HG03378 (cell line): ENCODE results near the gene UGDH.

ENCODE experiments used
- ATAC-seq: cut with Tn5 transposase; IDR thresholded peaks from one replicate; pipeline ENCODE4 v1.9.1; 2021; ENCODE audit warnings: mild to moderate bottlenecking, moderate library complexity; ENCODE audit not compliant: unreplicated experiment

The UGDH gene

DNA sequence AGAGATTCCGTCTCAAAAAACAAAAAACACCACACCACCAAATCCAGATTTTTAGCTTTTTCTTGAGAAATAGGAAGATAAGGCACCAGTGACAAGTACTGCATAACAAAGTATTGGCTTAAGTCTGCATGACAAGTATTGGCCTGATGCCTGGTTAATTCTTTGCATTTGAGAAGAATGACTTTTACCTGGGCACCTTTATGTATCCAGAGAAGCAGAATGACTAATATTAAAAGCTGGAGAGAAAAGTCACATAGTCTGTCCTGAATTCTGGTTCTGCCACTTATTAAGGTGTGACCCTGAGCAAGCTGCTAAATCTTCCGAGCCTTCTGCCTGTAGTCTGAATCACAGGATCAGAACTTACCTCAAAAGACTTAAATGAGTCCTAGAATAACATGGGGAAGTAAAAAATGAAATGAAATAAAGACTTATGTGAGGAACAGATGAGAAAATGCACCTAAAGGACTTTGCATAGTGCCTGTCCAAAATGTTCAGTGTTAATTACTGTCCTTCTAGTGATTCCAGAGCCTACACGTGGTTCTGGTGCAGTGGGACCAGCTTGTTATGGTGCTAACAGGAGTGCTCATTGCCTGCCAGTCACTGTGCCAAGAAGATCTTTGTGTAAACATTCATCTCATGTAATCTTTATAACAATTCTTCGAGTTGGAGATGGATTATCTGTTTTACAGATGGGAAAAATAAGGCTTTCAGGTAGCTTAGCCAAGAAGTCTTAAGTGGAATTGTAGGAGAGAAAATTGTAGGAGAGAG, 31.6 kb downstream of the UGDH start:
- no peak for ATAC-seq

DNA sequence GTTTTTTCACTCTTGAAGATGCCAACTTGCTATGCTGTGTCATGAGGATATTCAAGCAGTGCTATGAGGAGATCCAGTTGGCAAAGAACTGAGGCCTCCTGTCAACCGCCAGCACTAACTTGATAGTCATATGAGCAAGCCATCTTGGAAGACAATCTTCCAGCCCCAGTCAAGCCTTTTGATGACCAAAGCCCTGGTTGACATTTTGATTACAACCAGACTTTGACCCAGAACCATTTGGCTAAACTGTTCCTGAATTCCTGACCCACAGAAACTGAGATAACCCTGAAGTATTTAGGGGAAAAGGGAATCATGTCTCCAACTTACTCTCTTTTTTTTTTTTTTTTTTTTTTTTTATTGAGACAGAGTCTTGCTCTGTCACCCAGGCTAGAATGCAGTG, 32.9 kb downstream of the UGDH start:
- ATAC-seq = no peak

DNA sequence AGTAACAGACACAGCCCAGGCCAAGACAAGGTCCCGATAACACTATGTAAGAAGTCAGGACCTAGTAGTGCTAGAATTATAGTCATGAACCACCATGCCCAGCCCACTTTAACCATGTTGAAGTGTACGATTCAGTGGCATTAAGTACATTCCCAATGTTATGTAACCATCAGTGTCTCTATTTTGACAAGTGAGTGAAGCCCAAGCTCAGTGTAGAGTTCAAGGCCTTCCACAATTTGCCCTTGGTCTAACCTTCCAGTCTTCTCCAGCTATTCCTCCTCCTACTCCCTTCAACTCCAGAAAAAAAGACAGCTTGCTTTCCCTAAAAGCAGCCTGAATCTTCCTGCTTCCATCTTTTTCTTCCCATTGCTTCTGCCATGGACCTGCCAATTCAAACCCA, 36.9 kb downstream of the UGDH start:
- no peak for ATAC-seq

DNA sequence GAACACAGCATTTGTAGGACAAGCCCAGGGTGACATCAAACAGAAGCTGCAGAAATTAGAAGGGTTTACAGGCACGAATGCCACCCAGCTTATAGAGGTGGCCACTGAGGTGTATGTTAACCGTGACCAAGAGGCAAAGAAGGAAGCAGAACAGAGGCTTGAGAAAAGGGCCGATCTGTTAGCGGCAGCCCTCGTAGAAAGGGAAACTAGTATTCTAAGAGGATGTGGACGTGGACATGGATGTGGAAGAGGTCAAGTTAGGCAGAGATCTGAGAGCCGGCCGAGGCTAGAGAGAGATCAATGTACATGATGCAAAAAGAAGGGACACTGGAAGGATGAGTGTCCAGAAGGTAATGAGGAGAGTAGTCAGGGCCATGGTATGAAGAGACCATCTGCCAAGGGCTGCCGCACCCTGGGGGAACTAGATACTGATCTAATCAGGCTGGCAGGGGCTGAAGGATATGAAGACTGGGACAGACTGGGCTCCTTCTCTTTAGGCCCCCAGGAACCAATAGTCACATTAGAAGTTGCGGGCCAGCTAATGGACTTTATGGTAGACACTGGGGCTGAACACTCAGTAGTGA, 40.9 kb downstream of the UGDH start:
- ATAC-seq = no peak

DNA sequence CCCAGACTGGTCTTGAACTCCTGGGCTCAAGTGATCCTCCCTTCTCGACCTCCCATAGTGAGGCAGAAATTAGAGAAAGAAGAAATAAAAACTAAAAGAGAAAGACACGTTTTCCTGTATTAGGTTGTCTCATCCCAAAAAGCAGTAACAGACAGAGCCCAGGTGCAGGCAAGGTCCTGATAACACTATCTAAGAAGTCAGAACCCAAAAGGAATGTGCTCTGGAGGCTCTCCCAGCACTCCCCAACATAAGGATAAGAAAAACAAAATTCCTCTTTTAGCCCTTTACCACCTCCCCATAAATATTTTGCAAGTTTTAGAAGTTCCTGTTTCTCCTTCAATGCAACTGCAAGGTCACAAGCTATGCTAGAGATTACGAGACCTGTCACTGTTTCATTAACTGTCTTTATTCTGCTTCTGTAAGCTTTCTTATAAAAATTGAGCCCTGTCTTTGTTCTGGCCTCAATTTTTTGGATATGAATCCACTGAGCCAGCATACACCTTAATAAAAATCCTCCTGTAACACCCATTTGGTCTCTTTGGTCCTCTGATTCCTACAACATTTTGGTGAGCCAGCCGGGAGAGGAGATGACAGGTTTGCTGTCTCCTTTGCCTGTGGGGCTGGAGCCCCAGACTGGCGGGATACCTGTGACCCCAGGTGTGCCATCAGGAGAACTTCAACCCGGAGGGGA, 42.5 kb downstream of the UGDH start:
- ATAC-seq = no peak

DNA sequence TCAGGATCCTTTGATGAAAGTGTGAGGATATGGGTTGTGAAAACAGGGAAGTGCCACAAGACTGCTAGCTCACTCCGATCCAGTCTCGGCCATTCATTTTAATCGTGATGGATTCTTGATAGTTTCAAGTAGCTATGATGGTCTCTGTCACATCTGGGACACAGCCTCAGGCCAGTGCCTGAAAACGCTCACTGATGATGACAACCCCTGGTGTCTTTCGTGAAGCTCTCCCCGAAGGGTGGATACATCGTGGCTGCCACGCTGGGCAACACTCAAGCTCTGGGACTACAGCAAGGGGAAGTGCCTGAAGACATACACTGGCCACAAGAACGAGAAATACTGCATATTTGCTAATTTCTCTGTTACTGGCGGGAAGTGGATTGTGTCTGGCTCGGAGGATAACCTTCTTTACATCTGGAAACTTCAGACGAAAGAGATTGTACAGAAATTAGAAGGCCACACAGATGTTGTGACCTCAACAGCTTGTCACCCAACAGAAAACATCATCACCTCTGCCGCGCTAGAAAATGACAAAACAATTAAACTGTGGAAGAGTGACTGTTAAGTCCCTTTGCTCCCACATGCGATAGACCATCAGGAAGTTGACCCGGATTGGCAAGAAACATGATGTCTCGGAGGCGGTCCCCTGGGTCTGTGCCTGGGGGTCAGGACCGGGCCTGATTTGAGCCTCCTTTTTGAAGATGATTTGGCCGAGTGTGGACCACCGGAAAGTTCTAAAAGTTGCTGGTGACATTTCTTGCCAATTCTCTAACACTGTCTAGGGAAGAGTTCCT, 46.1 kb downstream of the UGDH start:
- ATAC-seq = no peak

DNA sequence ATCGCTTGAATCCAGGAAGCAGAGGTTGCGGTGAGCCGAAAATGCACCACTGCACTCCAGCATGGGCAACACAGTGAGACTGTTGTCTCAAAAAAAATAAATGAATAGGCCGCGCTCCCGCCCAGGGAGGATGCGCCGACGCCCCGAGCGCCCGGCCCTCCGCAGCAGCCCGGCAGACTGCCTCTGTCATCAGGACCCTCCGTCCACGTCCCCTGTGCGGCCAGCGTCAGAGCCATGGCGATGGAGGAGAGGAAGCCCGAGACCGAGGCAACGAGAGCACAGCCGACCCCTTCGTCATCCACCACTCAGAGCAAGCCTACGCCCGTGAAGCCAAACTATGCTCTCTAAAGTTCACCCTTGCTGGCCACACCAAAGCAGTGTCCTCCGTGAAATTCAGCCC, 47.0 kb downstream of the UGDH start:
- ATAC-seq = no peak

DNA sequence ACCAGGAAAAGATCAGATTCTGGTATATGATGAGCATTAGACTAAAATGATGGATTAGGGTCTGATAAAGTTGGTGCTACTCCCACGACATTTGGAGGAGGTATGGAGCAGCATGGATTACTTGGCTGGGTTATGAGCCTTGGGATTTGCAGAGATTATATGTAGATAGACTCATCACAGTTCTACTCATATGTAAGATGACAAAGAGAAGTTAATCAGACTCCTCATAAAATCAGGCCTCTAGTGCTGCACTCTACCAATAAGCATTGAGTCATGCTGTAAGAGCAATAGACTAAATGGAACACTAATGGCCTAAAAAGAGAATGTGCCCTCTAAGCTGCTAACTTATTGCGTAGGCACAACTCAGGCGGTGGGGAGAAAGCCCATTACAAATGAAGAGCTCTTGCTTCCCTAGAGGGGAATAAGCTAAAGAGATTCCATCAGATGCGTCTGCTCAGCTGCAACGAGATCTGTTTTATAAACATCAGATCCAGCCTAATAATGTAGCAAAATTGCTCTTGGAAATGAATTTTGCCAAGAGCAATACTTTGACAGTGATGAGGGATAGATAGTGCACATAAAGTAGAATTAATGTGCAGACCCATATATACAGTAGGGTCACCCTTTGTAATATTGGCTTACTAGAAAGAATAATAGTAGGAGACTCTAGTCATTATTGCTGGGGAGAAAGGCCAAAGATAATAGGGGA, 50.9 kb downstream of the UGDH start:
- ATAC-seq = no peak

DNA sequence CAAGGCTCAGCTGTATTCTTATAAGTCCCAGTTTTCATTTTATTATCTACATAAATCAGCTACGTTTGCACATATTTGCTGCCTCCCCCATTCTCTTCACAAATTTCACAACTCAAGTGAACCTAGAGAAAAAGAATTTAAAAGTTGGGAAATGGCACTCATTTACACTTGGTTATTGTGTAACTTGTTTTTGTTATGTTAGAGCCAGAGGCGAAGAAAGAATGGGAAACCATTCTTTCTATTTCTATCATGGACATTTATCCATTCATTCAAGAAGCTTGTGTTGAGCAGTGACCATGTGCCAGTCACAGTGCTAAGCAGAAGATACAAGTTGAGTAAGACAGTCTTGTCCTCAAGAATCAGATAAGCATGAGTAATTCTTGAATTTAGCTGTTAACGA, 54.8 kb downstream of the UGDH start:
- no peak for ATAC-seq

DNA sequence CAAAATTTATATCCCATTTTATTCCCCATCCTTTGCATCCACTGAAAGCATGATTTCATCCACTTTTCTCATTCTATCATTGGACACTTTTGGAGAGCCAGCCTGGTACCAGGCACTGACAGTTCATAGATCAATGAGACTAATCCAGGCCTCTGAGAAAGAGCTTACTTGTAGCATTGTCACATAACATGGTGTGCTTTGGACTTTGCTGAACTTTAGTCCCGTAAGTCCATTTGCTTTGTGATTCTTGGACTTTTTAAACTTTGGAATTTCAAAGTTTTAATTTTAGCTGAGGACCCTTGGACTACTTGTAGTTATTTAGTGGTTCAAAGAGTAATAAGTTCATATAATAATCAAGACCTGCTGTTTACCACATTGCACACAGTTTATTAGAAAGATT, 56.8 kb downstream of the UGDH start:
- ATAC-seq = no peak

DNA sequence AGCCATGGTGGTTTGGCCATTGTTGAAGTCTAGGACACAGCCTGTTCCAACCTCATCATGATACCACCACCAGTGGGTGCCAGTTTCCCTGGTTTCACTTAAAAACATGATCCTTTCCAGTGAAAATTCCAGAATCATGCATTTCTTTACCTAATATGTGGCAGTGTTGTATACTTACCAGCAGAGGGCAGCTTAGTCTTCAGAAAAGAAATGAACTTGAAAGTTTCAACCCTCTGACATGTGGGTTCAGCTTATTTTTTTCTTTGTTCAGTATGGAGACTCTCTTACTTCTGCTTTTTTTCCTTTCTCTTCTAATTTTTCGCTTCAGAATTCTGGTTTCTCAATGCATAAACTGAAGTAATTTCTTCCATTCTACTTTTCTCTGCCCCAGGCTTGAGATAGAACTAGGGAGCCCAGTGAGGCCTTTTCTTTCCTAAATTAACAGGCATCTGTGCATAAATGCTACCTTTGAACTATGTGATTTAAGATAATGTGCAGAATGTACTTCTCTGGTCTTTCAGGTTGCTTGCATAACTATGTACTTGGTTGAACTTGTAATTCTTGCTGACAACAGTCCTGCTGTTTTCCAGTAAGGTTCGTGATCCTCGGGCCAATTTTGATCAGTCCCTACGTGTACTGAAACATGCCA, 57.7 kb downstream of the UGDH start:
- ATAC-seq = peak; percentile 85

DNA sequence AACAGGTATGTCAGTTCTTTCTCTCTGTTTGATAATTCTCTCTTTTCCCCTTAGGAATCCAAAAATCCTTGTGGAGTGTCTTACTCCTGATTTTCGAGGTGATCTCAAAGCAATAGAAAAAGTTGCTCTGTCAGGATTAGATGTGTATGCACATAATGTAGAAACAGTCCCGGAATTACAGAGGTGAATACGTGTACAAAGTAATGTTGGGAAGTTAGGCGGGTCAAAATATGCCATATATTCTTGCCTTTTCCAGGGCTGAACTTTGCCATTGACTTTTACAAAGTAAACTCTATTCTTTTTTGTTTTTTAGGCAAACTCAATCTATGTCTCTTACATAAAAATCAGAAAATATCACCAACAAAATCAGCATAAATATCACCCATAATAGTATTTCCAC, 59.8 kb downstream of the UGDH start:
- no peak for ATAC-seq

DNA sequence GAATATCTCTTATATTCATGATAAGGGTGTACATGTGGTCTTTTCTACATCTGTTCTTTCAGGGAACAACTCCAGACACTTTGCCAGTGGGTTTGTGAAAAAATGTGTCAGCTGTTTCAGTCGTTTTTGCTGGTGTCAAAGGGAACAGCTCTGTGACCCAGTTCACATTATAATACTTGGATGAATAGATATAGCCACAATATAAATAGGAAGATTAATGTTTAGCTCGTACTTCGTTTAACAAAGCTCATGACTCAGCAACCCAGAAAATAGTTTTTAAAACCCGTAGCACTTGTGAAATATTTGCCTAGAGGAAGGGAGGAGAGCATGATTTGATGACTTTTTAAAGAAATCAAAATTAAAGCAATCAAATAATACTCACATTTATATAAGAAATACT, 60.5 kb downstream of the UGDH start:
- ATAC-seq = no peak

DNA sequence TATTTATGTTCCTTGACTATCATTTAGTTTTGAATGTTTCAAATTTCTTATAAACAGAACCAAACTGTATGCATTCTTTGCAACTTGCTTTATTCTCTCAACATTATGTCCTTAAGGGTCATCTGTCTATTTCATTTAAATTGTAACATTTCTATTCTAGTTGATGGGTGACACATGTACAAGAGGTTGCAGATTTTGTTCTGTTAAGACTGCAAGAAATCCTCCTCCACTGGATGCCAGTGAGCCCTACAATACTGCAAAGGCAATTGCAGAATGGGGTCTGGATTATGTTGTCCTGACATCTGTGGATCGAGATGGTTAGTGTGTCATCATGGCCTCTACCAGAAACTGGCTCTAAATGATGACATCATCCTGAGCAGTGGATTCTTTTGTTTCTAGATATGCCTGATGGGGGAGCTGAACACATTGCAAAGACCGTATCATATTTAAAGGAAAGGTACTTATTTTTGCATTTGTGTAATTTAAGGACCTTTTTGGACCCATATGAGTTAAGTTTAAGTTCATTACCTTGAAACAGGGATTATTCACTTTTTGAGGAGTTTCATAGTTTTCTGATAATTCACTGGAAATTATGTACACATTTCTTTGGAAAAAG, 62.2 kb downstream of the UGDH start:
- no peak for ATAC-seq

DNA sequence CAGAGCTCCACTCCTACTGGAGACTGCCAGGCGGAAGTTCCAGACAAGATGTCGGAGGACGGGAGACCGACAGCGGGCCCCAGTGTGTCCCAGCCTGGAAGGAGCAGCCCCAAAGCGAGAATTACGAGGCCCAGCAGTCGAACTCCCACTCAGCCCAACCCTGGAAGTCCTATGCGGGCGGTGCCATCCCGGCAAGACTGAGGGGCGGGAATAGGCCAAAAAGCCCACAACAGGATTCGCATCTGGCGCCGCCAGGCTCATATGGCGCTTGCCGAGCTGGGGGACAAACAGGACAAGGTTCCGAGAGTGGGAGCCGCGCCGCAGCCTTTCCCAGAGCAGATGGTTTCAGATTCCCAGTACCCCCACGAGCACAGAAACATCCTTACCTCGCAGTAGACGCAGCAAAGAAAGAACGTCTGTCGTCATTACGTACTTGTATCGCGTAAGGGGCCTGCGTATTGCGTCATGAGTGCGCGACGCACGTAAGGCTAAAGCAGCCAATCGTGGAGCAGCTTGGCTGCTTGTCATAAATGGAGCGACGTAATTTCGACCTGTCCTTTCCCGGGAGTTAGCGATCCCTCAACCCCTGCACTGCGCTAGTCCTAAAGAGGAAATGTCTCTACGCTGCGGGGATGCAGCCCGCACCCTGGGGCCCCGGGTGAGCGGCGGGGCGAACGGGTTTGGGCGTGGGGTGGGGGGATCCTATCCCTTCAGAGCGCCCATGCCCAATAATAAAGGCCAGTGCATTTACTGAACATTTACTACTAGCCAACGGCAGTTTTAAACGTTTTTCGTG, 68.5 kb downstream of the UGDH start, which contains the start of the genes LIAS and RPL9:
Gene LIAS (plus strand): TSS at position 552 of the 796 bp plus-strand sequence. CDS start 62 bp downstream, at position 614.
Gene RPL9 (minus strand): TSS at position 418 of the 796 bp plus-strand sequence. CDS start 483 bp downstream, outside the sequence.
- ATAC-seq = peak; percentile 80

DNA sequence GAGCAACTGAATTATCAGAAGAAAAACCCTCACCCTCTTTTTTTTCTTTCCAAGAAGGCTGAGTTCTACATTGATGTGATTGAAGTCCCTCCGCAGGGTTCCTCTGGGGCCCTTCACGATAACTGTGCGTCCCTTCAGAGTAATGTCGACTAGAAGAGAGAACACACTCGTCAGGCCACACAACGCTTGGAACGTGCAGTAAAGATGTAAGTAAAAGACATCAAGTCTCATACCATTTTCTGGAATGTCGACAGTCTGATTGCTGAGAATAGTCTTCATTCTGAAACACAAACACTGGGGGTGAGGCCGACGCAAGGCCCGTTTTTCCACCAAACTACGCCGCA, 69.1 kb downstream of the UGDH start:
- peak; percentile 9 for ATAC-seq

DNA sequence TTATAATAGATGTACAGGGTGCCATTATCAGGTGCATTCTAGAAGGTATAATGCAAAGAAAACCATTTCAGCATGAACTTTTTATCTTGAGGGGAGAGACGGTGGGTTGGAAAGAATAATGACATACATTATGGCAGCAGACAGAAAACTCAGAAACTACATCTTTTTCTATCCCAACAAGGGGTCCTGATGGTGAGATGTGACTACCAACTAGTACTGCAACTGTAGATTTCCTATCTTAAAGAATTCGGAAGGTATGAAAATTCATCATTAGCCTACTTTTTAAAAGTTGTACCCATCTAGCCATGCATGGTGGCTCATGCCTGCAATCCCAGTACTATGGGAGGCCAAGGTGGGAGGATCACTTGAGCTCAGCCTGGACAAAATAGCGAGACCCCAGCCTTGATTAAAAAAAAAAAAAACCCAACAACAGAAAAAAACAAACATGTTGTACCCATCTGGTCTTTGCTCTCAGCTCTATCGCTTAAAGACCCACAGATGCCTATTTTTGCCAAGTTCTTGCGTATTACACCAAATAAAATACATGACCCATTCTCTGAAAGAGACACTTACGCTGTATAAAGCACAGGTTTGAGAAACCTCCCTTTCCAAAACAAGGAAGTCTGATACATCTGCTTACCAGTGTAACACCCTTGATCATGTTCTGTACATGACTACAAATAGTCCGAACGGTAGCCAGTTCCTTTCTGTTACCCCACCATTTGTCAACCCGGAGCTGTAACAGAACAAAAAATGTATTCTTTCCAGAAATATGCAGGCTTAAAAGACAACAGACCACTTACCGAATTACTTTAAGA, 70.1 kb downstream of the UGDH start:
- no peak for ATAC-seq

DNA sequence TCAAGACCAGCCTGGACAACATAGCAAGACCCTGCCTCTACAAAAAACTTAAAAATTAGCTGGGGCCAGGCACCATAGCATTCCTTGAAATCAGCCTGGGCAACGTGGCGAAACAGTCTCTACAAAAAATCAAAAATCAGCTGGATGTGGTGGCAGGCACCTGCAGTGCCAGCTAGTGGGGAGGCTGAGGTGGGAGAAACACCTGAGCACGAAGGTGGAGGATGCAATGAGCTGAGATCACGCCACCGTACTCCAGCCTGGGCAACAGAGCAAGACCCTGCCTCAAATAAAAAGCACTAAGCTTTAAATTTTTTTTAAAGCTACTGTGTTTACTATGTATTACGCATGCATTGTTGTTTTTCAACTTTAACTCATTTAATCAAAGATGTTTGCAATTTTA, 71.8 kb downstream of the UGDH start:
- no peak for ATAC-seq
